LNCAP (cell line): ENCODE data around the gene FAM131A.

Experiments used
- CTCF ChIP-seq: fragments of 450-650 bp; IDR thresholded peaks from 2 replicates; pipeline ENCODE4 v1.5.1; 2017; ENCODE audit warnings: mild to moderate bottlenecking

Gene FAM131A

GRCh38 chr3:184351511-184352148 lies 14.2 kb downstream of the FAM131A start:
- TF ChIP-seq CTCF = no peak

- no peak for TF ChIP-seq CTCF
These were observed 14.9 kb downstream of the FAM131A start for GRCh38 chr3:184352149-184352785.

DNA sequence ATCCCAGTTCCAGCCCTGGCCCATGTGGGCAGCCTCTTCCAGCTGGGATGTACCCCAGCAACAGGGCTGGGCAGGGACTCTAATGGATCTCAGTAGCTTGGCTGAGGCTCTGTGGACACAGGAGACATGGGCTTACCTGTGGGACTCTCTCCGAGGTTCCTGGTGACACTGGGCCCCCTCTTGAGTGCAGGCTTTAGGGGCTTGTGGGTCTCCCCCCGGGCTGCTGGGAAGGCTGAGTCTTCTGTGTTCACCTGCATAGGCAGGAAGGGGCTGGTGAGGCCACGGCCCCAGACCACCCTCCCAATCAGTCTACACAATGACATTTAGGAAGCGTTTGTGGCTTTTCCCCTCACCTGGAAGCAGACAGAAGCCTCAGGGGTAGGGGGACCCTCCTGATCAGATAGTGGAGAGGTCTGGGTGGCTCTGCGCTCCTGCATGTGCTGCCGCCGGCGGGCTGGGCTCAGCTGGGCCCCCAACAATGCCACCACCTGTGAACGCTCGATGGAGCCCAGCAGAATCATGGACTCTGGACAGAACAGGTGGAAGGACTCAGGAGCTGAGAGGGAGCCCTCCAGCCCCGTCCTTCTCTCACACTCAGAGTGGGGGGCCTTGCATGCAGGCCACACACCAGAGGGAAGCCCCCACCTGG lies 15.6 kb downstream of the FAM131A start:
- TF ChIP-seq CTCF = no peak

GRCh38 chr3:184353546-184353941 lies 16.1 kb downstream of the FAM131A start:
- TF ChIP-seq CTCF = no peak

DNA sequence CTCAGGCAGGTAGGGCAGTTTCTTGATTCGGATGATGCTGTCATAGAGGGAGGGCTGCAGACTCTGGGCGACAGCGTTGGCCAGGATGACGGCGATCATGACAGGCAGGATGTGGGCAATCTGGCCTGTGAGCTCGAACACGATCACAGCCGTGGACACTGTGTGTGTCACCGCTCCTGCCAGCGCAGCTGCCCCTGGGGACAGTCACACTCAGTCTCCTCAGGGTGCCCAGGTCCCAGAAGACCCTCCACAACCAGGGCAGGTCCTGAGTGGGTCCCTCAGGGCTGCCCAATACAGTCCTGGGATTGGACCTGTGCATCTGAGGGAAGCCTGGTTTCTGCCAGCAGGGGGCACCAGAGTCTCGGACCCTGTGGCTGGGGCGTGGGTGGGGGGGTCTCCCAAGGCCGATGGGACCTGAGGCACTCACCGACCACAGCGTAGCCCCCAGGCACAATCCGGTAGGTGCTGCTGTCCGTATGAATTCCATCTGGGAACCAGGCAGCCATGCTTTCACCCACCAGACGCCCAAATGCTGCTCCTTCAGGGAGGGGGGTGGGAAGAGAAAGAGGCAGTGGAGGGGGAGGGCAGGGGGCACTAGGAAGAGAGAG lies 16.8 kb downstream of the FAM131A start:
- TF ChIP-seq CTCF = peak; percentile 90

GRCh38 chr3:184354754-184355153 lies 17.4 kb downstream of the FAM131A start:
- TF ChIP-seq CTCF = no peak

- no peak for TF ChIP-seq CTCF
These were observed 18.1 kb downstream of the FAM131A start for GRCh38 chr3:184355261-184356040.
